Activated CD8-positive, alpha-beta memory T cell treated with anti-CD3 and anti-CD28 coated beads for 1 hour (primary cell): Measurements from ENCODE around the gene ASB6.
A peak's percentile ranks its signal among the peaks of the same experiment; 100 is the strongest.

Experiments used
- DNase-seq, 2 donors: peaks; one replicate each; pipeline ENCODE4 v3.0.0-alpha.2; 2020; ENCODE audit warnings: low read depth in 1 of 2; ENCODE audit errors: extremely low read depth in 1 of 2

ASB6 gene

GRCh38 chr9:129627556-129628440 lies 14.2 kb downstream of the ASB6 start:
- no peak for DNase-seq

GRCh38 chr9:129626625-129627284 lies 15.2 kb downstream of the ASB6 start:
- no peak for DNase-seq

GRCh38 chr9:129626079-129626624 lies 15.8 kb downstream of the ASB6 start, which contains the start of gene NTMT1:
Gene NTMT1, plus strand, starts transcription at chr9:129626163. Its CDS starts 6,541 bp downstream, at chr9:129632704.
- DNase-seq = peak; percentile 80 to 89

GRCh38 chr9:129624947-129625346 lies 17.0 kb downstream of the ASB6 start:
- DNase-seq = no peak

- DNase-seq = peak in 1 of 2 donors; percentile 52
Observed at GRCh38 chr9:129624168-129624759, 17.7 kb downstream of the ASB6 start.

GRCh38 chr9:129623331-129623730 lies 18.6 kb downstream of the ASB6 start:
- DNase-seq = no peak

- no peak for DNase-seq
Observed at GRCh38 chr9:129620669-129621295, 21.2 kb downstream of the ASB6 start, which contains the start of gene C9orf50. Gene C9orf50, minus strand, starts transcription at chr9:129621101. Its CDS starts 527 bp downstream, at chr9:129620574.

GRCh38 chr9:129619787-129620668 lies 21.9 kb downstream of the ASB6 start:
- no peak for DNase-seq

GRCh38 chr9:129617167-129617566 lies 24.8 kb downstream of the ASB6 start:
- DNase-seq = no peak

- DNase-seq = no peak
Observed at GRCh38 chr9:129615407-129616285, 26.3 kb downstream of the ASB6 start.

GRCh38 chr9:129614932-129615331 lies 27.0 kb downstream of the ASB6 start:
- no peak for DNase-seq

- DNase-seq = no peak
Observed at GRCh38 chr9:129613520-129614175, 28.3 kb downstream of the ASB6 start.

- DNase-seq = no peak
Observed at GRCh38 chr9:129612815-129613519, 29.0 kb downstream of the ASB6 start.

GRCh38 chr9:129612123-129612522 lies 29.8 kb downstream of the ASB6 start:
- DNase-seq = no peak

- DNase-seq = no peak
Observed at GRCh38 chr9:129611307-129611800, 30.6 kb downstream of the ASB6 start.

GRCh38 chr9:129610473-129611306 lies 31.3 kb downstream of the ASB6 start:
- DNase-seq = peak; percentile 49 to 60

GRCh38 chr9:129610213-129610472 lies 31.8 kb downstream of the ASB6 start:
- no peak for DNase-seq
